ENCODE data around the gene KLHL2.
"Not testable (repeated sequence)": the region's sequence is repeated elsewhere in the genome, so short reads cannot be mapped to it uniquely, and the experiment has no call there.

Gene KLHL2

GRCh38 chr4:165286619-165287340 is 79.4 kb downstream of the KLHL2 start:
- H3K4me3 ChIP-seq (ENCODE audit: low read length in 2 of 2); H3K9me3 ChIP-seq (ENCODE audit: control insufficient read depth in 2 of 2, low read length in 2 of 2); H3K27ac ChIP-seq (ENCODE audit: low read depth in 2 of 2, low read length in 2 of 2); H3K4me1 ChIP-seq (ENCODE audit: control insufficient read depth in 2 of 2, insufficient read depth in 2 of 2, low read length in 2 of 2); H3K27me3 ChIP-seq (ENCODE audit: control insufficient read depth in 2 of 2, insufficient read depth in 2 of 2, low read length in 2 of 2); H3K9ac ChIP-seq (ENCODE audit: low read depth in 1 of 2, low read length in 2 of 2); H3K36me3 ChIP-seq (ENCODE audit: control insufficient read depth in 2 of 2, insufficient read depth in 2 of 2, low read length in 2 of 2): not testable (repeated sequence)

DNA sequence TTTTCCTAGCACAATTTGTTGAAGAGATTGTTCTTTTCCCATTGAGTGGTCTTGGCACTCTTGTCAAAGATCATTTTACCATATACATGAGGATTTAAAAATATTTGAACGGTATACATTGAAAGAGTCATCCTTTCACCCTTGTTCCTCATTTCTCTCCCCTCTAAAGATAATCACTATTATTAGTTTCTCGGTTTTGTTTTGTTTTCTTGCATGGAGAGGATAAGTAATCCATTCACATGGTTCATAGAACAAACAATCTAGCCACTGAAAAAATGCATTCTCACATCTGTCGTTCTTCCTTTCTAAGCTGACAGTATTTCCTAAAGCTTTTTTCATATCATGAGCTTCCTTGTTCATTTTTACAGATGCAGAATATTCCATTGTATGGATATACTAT is 80.9 kb downstream of the KLHL2 start:
- H3K9me3 ChIP-seq (ENCODE audit: control insufficient read depth in 2 of 2, low read length in 2 of 2): no peaks in the 10 kb centered on the region
- no peak overlapping the region for H3K4me3 ChIP-seq (ENCODE audit: low read length in 2 of 2)
- H3K36me3 ChIP-seq (ENCODE audit: control insufficient read depth in 2 of 2, insufficient read depth in 2 of 2, low read length in 2 of 2): no peaks in the 10 kb centered on the region
- no peak overlapping the region for H3K27ac ChIP-seq (ENCODE audit: low read depth in 2 of 2, low read length in 2 of 2)
- H3K9ac ChIP-seq (ENCODE audit: low read depth in 1 of 2, low read length in 2 of 2): no peak overlapping the region
- no peaks in the 10 kb centered on the region for H3K4me1 ChIP-seq (ENCODE audit: control insufficient read depth in 2 of 2, insufficient read depth in 2 of 2, low read length in 2 of 2)
- no peaks in the 10 kb centered on the region for H3K27me3 ChIP-seq (ENCODE audit: control insufficient read depth in 2 of 2, insufficient read depth in 2 of 2, low read length in 2 of 2)

DNA sequence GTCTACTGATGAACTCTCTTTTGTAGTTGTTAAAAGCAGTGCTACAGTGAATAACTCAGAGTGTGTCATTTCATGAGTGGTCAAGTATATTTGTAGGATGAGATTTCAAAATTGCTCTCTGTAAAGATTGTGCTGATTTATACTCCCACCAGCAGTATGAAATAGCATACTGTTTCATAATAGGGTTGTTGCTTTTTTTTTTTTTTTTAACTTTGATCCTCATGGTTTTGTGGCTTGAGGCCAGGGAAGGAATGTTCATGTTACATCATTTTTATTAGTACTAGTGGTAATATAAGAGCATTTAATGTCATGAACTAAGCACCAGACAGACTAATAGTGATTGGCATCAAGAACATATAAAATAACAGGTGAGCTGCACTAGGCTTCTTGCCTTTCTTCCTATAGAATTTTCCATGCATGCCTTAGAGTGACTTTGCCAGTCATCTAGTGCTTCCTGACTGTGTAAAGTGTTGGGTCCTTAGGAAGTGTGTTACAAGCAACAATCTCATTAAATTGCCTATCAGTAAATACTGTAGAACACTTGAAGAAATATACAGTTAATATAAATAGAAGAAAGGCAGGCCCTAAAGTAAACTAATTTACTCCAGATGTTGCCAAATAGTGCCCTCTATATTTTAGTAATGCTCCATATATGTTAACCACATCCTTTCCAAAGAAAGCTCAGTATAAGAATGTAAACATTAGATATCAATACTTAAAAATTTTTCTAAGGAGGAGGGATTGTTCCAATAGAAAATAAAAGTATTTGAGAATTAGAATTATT is 81.5 kb downstream of the KLHL2 start:
- H3K9ac ChIP-seq (ENCODE audit: low read depth in 1 of 2, low read length in 2 of 2): no peak overlapping the region
- no peaks in the 10 kb centered on the region for H3K9me3 ChIP-seq (ENCODE audit: control insufficient read depth in 2 of 2, low read length in 2 of 2)
- H3K27ac ChIP-seq (ENCODE audit: low read depth in 2 of 2, low read length in 2 of 2): no peak overlapping the region
- H3K27me3 ChIP-seq (ENCODE audit: control insufficient read depth in 2 of 2, insufficient read depth in 2 of 2, low read length in 2 of 2): no peaks in the 10 kb centered on the region
- no peak overlapping the region for H3K4me3 ChIP-seq (ENCODE audit: low read length in 2 of 2)
- H3K36me3 ChIP-seq (ENCODE audit: control insufficient read depth in 2 of 2, insufficient read depth in 2 of 2, low read length in 2 of 2): no peaks in the 10 kb centered on the region
- no peaks in the 10 kb centered on the region for H3K4me1 ChIP-seq (ENCODE audit: control insufficient read depth in 2 of 2, insufficient read depth in 2 of 2, low read length in 2 of 2)

- Histone ChIP-seq H3K9me3 (ENCODE audit: control insufficient read depth in 2 of 2, low read length in 2 of 2) (no peaks in the 10 kb centered on the region), H3K36me3 (ENCODE audit: control insufficient read depth in 2 of 2, insufficient read depth in 2 of 2, low read length in 2 of 2) (no peaks in the 10 kb centered on the region), H3K27ac (ENCODE audit: low read depth in 2 of 2, low read length in 2 of 2) (no peak overlapping the region), H3K4me1 (ENCODE audit: control insufficient read depth in 2 of 2, insufficient read depth in 2 of 2, low read length in 2 of 2) (no peaks in the 10 kb centered on the region), H3K27me3 (ENCODE audit: control insufficient read depth in 2 of 2, insufficient read depth in 2 of 2, low read length in 2 of 2) (no peaks in the 10 kb centered on the region), H3K9ac (ENCODE audit: low read depth in 1 of 2, low read length in 2 of 2) (no peak overlapping the region), H3K4me3 (ENCODE audit: low read length in 2 of 2) (no peak overlapping the region)
Measured at GRCh38 chr4:165289423-165289785, 82.0 kb downstream of the KLHL2 start.

DNA sequence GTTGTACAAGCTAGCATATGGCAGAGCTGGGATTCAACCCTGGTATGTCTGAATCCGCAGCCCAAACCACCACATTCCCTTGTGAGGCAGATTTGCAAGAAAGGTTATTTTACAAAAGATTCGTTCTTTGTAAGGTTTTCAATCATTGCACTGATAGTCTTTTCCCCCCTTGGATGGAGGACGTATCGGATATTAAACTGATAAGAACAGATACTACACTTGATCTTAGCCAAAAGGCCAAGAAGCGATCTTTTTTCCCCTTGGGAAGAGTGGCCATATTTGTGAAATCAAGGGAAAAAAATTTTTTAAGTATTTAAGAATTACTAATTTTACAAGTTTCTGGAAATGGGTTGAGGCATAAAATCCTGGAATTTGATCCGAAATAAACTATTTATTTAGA is 85.7 kb downstream of the KLHL2 start:
- no peaks in the 10 kb centered on the region for H3K4me1 ChIP-seq (ENCODE audit: control insufficient read depth in 2 of 2, insufficient read depth in 2 of 2, low read length in 2 of 2)
- no peak overlapping the region for H3K27ac ChIP-seq (ENCODE audit: low read depth in 2 of 2, low read length in 2 of 2)
- no peaks in the 10 kb centered on the region for H3K27me3 ChIP-seq (ENCODE audit: control insufficient read depth in 2 of 2, insufficient read depth in 2 of 2, low read length in 2 of 2)
- no peak overlapping the region for H3K4me3 ChIP-seq (ENCODE audit: low read length in 2 of 2)
- no peaks in the 10 kb centered on the region for H3K9me3 ChIP-seq (ENCODE audit: control insufficient read depth in 2 of 2, low read length in 2 of 2)
- H3K36me3 ChIP-seq (ENCODE audit: control insufficient read depth in 2 of 2, insufficient read depth in 2 of 2, low read length in 2 of 2): peaks cover 0 to 8% of the 10 kb centered on the region in 2 donors
- H3K9ac ChIP-seq (ENCODE audit: low read depth in 1 of 2, low read length in 2 of 2): no peak overlapping the region

- Histone ChIP-seq H3K4me3 (ENCODE audit: low read length in 2 of 2) (no peak overlapping the region), H3K4me1 (ENCODE audit: control insufficient read depth in 2 of 2, insufficient read depth in 2 of 2, low read length in 2 of 2) (no peaks in the 10 kb centered on the region), H3K27ac (ENCODE audit: low read depth in 2 of 2, low read length in 2 of 2) (no peak overlapping the region)
Measured at GRCh38 chr4:165293927-165294649, 86.7 kb downstream of the KLHL2 start.

DNA sequence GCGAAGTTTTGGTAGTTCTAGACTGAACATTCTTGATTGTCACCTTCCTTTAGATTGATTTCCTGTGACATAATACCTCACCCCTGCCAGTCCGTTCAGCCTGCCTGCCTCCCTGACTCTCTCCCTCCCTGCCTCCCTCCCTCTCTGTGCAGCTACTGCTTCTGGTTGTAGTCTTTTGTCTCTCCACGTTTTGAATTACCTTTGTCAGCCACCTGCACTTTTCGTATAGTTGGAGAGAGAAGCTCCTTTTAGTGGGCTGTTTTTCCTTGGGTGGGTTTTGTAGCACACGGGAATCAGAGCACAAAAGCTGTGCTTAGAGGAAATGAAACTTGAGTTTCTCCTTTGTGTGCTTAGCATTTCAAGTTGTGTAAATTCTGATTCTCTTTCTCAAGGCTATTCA is 87.5 kb downstream of the KLHL2 start:
- H3K9ac ChIP-seq (ENCODE audit: low read depth in 1 of 2, low read length in 2 of 2): no peak overlapping the region
- H3K4me1 ChIP-seq (ENCODE audit: control insufficient read depth in 2 of 2, insufficient read depth in 2 of 2, low read length in 2 of 2): no peaks in the 10 kb centered on the region
- no peaks in the 10 kb centered on the region for H3K27me3 ChIP-seq (ENCODE audit: control insufficient read depth in 2 of 2, insufficient read depth in 2 of 2, low read length in 2 of 2)
- no peaks in the 10 kb centered on the region for H3K9me3 ChIP-seq (ENCODE audit: control insufficient read depth in 2 of 2, low read length in 2 of 2)
- H3K27ac ChIP-seq (ENCODE audit: low read depth in 2 of 2, low read length in 2 of 2): no peak overlapping the region
- peaks cover 0 to 9% of the 10 kb centered on the region in 2 donors for H3K36me3 ChIP-seq (ENCODE audit: control insufficient read depth in 2 of 2, insufficient read depth in 2 of 2, low read length in 2 of 2)
- no peak overlapping the region for H3K4me3 ChIP-seq (ENCODE audit: low read length in 2 of 2)

More at GRCh38 chr4:165293927-165294649, 86.7 kb downstream of the KLHL2 start:
- Histone ChIP-seq H3K36me3 (ENCODE audit: control insufficient read depth in 2 of 2, insufficient read depth in 2 of 2, low read length in 2 of 2) (peaks cover 0 to 9% of the 10 kb centered on the region in 2 donors), H3K9ac (ENCODE audit: low read depth in 1 of 2, low read length in 2 of 2) (no peak overlapping the region), H3K27me3 (ENCODE audit: control insufficient read depth in 2 of 2, insufficient read depth in 2 of 2, low read length in 2 of 2) (no peaks in the 10 kb centered on the region), H3K9me3 (ENCODE audit: control insufficient read depth in 2 of 2, low read length in 2 of 2) (no peaks in the 10 kb centered on the region)

DNA sequence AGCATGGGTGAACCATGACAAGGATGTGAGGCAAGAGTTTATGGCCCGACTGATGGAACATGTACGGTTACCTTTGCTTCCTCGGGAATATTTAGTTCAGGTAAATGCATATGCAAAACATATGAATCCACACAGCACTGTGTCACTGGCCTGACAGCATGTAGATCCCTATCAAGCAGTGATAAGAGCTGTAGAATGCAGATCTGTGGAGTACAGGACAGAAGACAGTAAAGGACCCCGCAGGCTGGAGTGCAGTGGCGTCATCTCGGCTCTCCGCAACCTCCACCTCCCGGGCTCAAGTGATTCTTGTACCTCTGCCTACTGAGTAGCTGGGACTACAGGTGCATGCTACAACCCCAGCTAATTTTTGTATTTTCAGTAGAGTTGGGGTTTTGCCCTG is 90.3 kb downstream of the KLHL2 start:
- Histone ChIP-seq H3K27ac (ENCODE audit: low read depth in 2 of 2, low read length in 2 of 2) (no peak overlapping the region), H3K4me1 (ENCODE audit: control insufficient read depth in 2 of 2, insufficient read depth in 2 of 2, low read length in 2 of 2) (no peaks in the 10 kb centered on the region), H3K27me3 (ENCODE audit: control insufficient read depth in 2 of 2, insufficient read depth in 2 of 2, low read length in 2 of 2) (no peaks in the 10 kb centered on the region), H3K36me3 (ENCODE audit: control insufficient read depth in 2 of 2, insufficient read depth in 2 of 2, low read length in 2 of 2) (peaks cover 0 to 9% of the 10 kb centered on the region in 2 donors), H3K4me3 (ENCODE audit: low read length in 2 of 2) (no peak overlapping the region), H3K9me3 (ENCODE audit: control insufficient read depth in 2 of 2, low read length in 2 of 2) (no peaks in the 10 kb centered on the region), H3K9ac (ENCODE audit: low read depth in 1 of 2, low read length in 2 of 2) (no peak overlapping the region)

DNA sequence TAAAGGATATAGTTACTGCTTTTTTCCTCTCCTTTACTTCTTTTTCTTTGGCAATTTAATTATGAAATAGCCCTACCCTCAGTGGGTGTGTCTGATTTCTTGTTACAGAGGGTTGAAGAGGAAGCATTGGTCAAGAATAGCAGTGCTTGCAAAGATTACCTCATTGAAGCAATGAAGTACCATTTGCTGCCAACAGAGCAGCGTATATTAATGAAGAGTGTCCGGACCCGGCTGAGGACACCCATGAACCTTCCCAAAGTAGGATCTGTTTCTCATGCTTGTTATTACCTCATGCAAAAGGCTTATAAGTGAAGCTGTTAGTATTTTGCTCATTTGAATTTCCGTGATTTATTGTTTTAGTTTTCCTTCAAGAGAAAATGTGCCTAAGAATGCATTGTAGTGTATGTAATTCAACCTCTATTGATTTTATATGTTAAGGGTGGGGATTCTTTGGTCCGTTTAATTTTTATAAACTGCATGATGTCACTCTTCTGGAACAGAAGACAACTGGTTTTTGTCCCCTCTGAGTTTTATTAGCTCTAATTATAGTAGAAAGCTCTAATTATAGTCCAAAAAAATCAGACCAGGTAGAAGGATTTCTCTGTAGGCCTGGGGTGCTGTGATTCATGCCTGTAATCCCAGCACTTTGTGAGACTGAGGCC is 92.2 kb downstream of the KLHL2 start:
- no peak overlapping the region for H3K27ac ChIP-seq (ENCODE audit: low read depth in 2 of 2, low read length in 2 of 2)
- no peak overlapping the region for H3K9ac ChIP-seq (ENCODE audit: low read depth in 1 of 2, low read length in 2 of 2)
- no peaks in the 10 kb centered on the region for H3K27me3 ChIP-seq (ENCODE audit: control insufficient read depth in 2 of 2, insufficient read depth in 2 of 2, low read length in 2 of 2)
- H3K36me3 ChIP-seq (ENCODE audit: control insufficient read depth in 2 of 2, insufficient read depth in 2 of 2, low read length in 2 of 2): peaks cover 0 to 9% of the 10 kb centered on the region in 2 donors
- no peak overlapping the region for H3K4me3 ChIP-seq (ENCODE audit: low read length in 2 of 2)
- no peaks in the 10 kb centered on the region for H3K4me1 ChIP-seq (ENCODE audit: control insufficient read depth in 2 of 2, insufficient read depth in 2 of 2, low read length in 2 of 2)
- no peaks in the 10 kb centered on the region for H3K9me3 ChIP-seq (ENCODE audit: control insufficient read depth in 2 of 2, low read length in 2 of 2)

DNA sequence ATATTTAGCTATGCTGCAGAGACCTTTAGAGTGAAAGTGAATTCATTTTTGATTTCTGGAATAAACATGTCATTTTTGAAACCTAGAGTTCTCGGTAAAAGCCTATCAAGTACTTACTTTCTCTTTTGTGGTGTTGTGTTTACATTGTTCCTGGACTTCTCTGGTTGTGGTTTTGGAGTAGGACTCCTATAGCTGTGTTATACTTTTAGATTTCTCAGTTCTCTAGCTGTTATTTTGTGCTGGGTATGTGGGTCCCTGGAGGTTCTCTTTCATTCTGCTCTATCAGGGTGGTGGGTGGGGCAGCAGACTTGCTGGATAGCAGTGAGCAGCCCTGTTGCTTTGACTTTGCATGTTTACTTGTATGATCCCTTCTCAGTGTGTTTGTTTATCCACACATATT is 94.5 kb downstream of the KLHL2 start:
- Histone ChIP-seq H3K9me3 (ENCODE audit: control insufficient read depth in 2 of 2, low read length in 2 of 2) (no peaks in the 10 kb centered on the region), H3K4me1 (ENCODE audit: control insufficient read depth in 2 of 2, insufficient read depth in 2 of 2, low read length in 2 of 2) (no peaks in the 10 kb centered on the region), H3K27me3 (ENCODE audit: control insufficient read depth in 2 of 2, insufficient read depth in 2 of 2, low read length in 2 of 2) (no peaks in the 10 kb centered on the region), H3K27ac (ENCODE audit: low read depth in 2 of 2, low read length in 2 of 2) (no peak overlapping the region), H3K36me3 (ENCODE audit: control insufficient read depth in 2 of 2, insufficient read depth in 2 of 2, low read length in 2 of 2) (peaks cover 0 to 9% of the 10 kb centered on the region in 2 donors), H3K4me3 (ENCODE audit: low read length in 2 of 2) (peak overlapping the region in 1 of 2 donors; percentile 16), H3K9ac (ENCODE audit: low read depth in 1 of 2, low read length in 2 of 2) (no peak overlapping the region)
